Measurements from ENCODE around the gene RRBP1. TPM values are rescaled to one million over a fixed set of nuclear protein-coding genes. Genes with fewer than 3 reads are reported as not detected.

Gene RRBP1
- total RNA-seq, 3 donors from 2014 or later = 49.8 to 92.4 (median 78.0) TPM

DNA sequence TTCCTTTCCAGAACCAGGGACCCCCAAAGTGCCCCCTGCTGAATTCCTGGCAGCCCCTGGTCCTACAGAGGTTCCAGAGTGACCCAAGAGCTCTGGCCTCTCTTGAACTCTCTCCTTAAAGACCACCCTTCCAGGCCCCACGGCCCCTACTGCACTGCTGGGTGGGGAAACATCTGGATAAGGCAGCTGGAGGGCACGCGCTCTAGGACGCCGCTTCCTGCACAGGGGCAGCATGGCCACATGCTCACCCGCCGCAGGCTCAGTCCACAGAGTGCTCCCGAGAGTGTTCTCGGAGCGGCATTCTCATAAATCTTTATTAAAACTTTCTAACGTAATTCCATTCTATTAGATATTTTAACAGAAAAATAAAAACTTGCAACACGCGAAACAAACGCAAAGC lies 37.0 kb downstream of the RRBP1 start:
- intact Hi-C loops (cut with DNase I; ENCODE audit: low total_unique reads) = no loop called here
- H3K9me3 ChIP-seq = no peaks in the 10 kb centered on the region
- no peaks in the 10 kb centered on the region for H3K27me3 ChIP-seq
- DNase-seq (ENCODE audit: low spot score in 2 of 2) = no peak
- H3K4me3 ChIP-seq = no peak overlapping the region
- no peaks in the 10 kb centered on the region for H3K36me3 ChIP-seq
- TF ChIP-seq POLR2AphosphoS5 (IDR thresholded peaks at IDR 0.05) (no peak), POLR2A (IDR thresholded peaks at IDR 0.05) (no peak)
- TF ChIP-seq, protein P1, sequence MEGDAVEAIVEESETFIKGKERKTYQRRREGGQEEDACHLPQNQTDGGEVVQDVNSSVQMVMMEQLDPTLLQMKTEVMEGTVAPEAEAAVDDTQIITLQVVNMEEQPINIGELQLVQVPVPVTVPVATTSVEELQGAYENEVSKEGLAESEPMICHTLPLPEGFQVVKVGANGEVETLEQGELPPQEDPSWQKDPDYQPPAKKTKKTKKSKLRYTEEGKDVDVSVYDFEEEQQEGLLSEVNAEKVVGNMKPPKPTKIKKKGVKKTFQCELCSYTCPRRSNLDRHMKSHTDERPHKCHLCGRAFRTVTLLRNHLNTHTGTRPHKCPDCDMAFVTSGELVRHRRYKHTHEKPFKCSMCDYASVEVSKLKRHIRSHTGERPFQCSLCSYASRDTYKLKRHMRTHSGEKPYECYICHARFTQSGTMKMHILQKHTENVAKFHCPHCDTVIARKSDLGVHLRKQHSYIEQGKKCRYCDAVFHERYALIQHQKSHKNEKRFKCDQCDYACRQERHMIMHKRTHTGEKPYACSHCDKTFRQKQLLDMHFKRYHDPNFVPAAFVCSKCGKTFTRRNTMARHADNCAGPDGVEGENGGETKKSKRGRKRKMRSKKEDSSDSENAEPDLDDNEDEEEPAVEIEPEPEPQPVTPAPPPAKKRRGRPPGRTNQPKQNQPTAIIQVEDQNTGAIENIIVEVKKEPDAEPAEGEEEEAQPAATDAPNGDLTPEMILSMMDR (IDR thresholded peaks at IDR 0.05) = no peak
- peaks cover 5 to 7% of the 10 kb centered on the region in 2 donors for H3K4me1 ChIP-seq
- H3K27ac ChIP-seq = no peak overlapping the region

DNA sequence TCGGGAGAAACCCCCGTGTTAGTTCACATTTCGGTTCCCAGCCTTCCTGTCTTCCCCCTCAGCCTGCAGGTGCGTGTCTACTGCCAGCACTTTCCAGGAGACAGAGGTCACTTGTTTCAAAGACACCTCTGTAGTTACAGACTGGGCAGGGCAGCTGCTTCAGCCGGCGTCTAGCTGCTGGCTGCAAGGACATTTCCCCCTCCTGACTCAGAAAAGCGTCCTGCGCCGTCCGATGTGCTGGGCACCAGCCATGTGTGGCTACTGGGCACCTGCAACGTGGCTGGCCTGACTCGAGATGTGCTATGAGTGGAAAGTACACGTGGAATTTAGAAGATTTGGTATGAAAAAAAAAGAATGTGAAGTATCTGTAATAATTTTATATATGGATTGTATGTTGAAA lies 37.6 kb downstream of the RRBP1 start:
- Histone ChIP-seq H3K27me3 (no peaks in the 10 kb centered on the region), H3K36me3 (no peaks in the 10 kb centered on the region), H3K4me3 (no peak overlapping the region), H3K9me3 (no peaks in the 10 kb centered on the region), H3K4me1 (peaks cover 4% of the 10 kb centered on the region in 2 donors), H3K27ac (no peak overlapping the region)
- TF ChIP-seq POLR2AphosphoS5 (IDR thresholded peaks at IDR 0.05) (no peak), POLR2A (IDR thresholded peaks at IDR 0.05) (no peak)
- TF ChIP-seq, protein P1 (IDR thresholded peaks at IDR 0.05) = no peak
- intact Hi-C loops (cut with DNase I; ENCODE audit: low total_unique reads) = no loop called here
- no peak for DNase-seq (ENCODE audit: low spot score in 2 of 2)

DNA sequence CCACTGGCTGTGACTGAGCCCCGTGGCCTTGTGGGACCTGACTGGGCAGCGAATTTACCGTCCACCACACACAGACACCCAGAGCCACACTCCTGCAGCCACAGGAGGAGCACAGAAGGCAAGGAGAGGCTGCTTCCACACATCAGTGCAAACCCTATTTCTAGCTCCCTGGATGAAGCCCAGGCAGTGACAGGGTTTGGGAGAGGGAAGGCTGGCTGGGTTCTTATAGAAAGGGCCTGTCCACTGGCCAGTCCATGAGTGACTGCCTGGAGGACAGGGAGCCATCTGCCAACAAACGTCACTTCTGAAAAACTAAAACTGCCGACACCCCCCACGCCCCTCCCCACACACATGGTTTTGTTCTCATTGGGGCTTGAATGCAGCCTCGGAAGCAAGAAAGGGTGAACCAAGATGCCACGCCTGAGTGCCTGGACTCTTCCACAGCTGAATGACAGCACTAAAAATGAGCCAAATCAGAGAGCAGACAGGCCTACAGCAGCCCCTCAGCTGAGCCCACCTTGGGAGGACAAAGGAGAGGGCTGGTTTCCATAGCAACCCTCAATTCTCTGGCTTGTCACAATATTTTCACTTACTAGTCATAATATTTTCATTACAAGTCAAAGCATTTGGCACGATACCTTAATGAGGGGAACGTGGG lies 38.4 kb downstream of the RRBP1 start:
- Histone ChIP-seq H3K27me3 (no peaks in the 10 kb centered on the region), H3K4me1 (no peaks in the 10 kb centered on the region)
- DNase-seq (ENCODE audit: low spot score in 2 of 2) = no peak

DNA sequence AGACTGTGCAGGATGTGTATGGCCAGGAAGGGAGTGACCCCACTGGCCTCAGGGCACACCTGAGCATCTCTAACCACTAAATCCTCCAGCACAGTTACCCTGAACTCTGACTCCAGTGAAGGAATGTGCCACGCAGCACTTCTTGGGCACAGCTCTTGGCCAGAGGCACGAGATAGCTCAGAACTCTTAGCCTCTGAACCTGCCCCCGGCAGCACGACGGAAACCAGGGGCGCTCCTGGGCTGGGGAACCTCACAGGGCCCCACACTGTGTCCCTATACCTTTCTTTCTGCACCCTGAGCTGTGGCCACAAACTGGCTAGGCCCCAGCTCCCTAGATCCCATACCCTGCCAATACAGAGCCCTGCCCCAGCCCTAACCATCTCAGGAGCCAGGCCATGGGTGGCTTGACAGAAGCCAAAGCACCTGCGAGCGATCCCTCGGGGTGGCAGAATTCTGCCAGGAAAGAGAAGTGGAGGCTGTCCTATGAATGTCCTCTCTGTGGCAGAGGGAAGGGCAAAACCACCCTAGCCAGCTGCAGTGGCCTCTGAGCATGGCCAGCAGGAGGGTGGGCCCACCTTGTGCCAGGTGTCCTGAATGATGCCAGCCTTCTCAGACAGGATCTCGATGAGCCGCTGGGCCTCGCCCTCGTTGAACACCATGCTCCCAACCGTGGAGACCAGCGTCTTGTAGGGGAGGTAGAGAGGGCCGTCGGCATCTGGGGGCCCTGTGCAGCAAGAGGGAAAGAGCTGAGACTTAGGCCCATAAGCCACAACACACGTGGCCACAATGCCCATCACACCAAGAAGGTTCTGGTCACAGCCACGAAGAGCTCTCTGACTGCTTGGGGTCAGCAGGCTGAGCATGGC lies 39.4 kb downstream of the RRBP1 start:
- Histone ChIP-seq H3K27me3 (no peaks in the 10 kb centered on the region), H3K4me3 (no peak overlapping the region), H3K4me1 (no peaks in the 10 kb centered on the region), H3K27ac (no peak overlapping the region), H3K9me3 (no peaks in the 10 kb centered on the region), H3K36me3 (no peaks in the 10 kb centered on the region)
- no peak for DNase-seq (ENCODE audit: low spot score in 2 of 2)
- intact Hi-C loops (cut with DNase I; ENCODE audit: low total_unique reads) = no loop called here
- TF ChIP-seq POLR2AphosphoS5 (IDR thresholded peaks at IDR 0.05) (no peak), POLR2A (IDR thresholded peaks at IDR 0.05) (no peak)

More for the DNA sequence above, 38.4 kb downstream of the RRBP1 start:
- intact Hi-C loops (cut with DNase I; ENCODE audit: low total_unique reads) = no loop called here
- H3K36me3 ChIP-seq = no peaks in the 10 kb centered on the region
- TF ChIP-seq POLR2AphosphoS5 (IDR thresholded peaks at IDR 0.05) (no peak), POLR2A (IDR thresholded peaks at IDR 0.05) (no peak)
- TF ChIP-seq, protein P1 (IDR thresholded peaks at IDR 0.05) = no peak
- H3K4me3 ChIP-seq = no peak overlapping the region
- H3K9me3 ChIP-seq = no peaks in the 10 kb centered on the region
- H3K27ac ChIP-seq = peak overlapping the region in 1 of 2 donors; percentile 33

DNA sequence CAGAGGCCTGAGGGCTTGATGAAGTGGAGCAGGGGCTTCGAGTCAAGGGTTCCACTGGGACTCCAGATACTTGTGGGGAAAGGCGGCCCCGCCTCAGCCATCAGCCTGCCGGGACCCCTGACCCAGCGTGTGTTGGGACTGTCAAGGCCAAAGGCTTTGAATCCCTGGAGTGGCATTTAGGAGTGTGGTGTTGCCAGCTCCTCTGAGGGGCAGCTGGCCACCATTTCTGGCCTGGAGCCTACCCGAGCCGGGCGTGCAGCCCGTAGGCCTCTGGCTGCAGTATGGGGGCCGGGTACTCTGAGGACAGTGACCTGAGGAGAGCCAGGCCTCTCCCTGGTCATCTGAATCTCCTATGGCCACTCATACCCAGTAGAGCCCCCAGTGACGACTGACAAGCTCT lies 40.0 kb downstream of the RRBP1 start:
- no peaks in the 10 kb centered on the region for H3K4me1 ChIP-seq
- TF ChIP-seq POLR2A (IDR thresholded peaks at IDR 0.05) = no peak
- TF ChIP-seq POLR2AphosphoS5 (IDR thresholded peaks at IDR 0.05) = no peak
- TF ChIP-seq, protein P1 (IDR thresholded peaks at IDR 0.05) = no peak
- no peak overlapping the region for H3K27ac ChIP-seq
- DNase-seq (ENCODE audit: low spot score in 2 of 2) = no peak
- no peaks in the 10 kb centered on the region for H3K9me3 ChIP-seq
- intact Hi-C loops (cut with DNase I; ENCODE audit: low total_unique reads) = no loop called here
- no peaks in the 10 kb centered on the region for H3K27me3 ChIP-seq
- no peak overlapping the region for H3K4me3 ChIP-seq
- no peaks in the 10 kb centered on the region for H3K36me3 ChIP-seq

Data from breast epithelium (tissue), 4 donors.